SK-N-SH treated with all-trans-retinoic acid at 6 μM for 48 hours (cell line): ENCODE measurements around the gene GUCY1A2.

ENCODE experiments used
- ATAC-seq: fragments of 200-7000 bp; cut with Tn5 transposase; 3 replicates; pipeline ENCODE4 v1.9.1; 2020; ENCODE audit warnings: mild to moderate bottlenecking, moderate library complexity
- ARNTL ChIP-seq: fragments of 450-650 bp; formaldehyde crosslinking; IDR thresholded peaks from 2 replicates; pipeline ENCODE4 v1.5.0; 2020; ENCODE audit warnings: low read depth, mild to moderate bottlenecking, moderate library complexity, borderline replicate concordance
- BACH2 ChIP-seq: fragments of 250-450 bp; sonication (Bioruptor Pico); IDR thresholded peaks from 2 replicates; pipeline ENCODE4 v1.9.0; 2021; ENCODE audit warnings: mild to moderate bottlenecking, borderline replicate concordance
- CSDC2 ChIP-seq: fragments of 250-450 bp; sonication (Bioruptor Pico); IDR thresholded peaks from 2 replicates; pipeline ENCODE4 v1.5.0; 2020; ENCODE audit warnings: mild to moderate bottlenecking, moderate library complexity
- ESRRG ChIP-seq: fragments of 250-450 bp; sonication (Bioruptor Pico); IDR thresholded peaks from 2 replicates; pipeline ENCODE4 v1.6.1; 2021; ENCODE audit warnings: mild to moderate bottlenecking
- GLIS3 ChIP-seq: fragments of 250-450 bp; sonication (Bioruptor Pico); IDR thresholded peaks from 2 replicates; pipeline ENCODE4 v1.5.0; 2020; ENCODE audit warnings: mild to moderate bottlenecking, moderate library complexity
- ISL1 ChIP-seq: fragments of 250-450 bp; sonication (Bioruptor Pico); IDR thresholded peaks from 2 replicates; pipeline ENCODE4 v2.1.2; 2022; ENCODE audit warnings: mild to moderate bottlenecking, moderate library complexity
- OSR1 ChIP-seq: fragments of 250-450 bp; sonication (Bioruptor Pico); IDR thresholded peaks from 2 replicates; pipeline ENCODE4 v1.8.0; 2022; ENCODE audit warnings: moderate library complexity, mild to moderate bottlenecking, inconsistent platforms
- PPARA ChIP-seq: fragments of 250-450 bp; sonication (Bioruptor Pico); IDR thresholded peaks from 2 replicates; pipeline ENCODE4 v1.5.0; 2020; ENCODE audit warnings: mild to moderate bottlenecking, borderline replicate concordance
- RARB ChIP-seq: fragments of 250-450 bp; sonication (Bioruptor Pico); IDR thresholded peaks from 2 replicates; pipeline ENCODE4 v1.8.0; 2021; ENCODE audit warnings: mild to moderate bottlenecking, moderate library complexity
- SNAI2 ChIP-seq: fragments of 250-450 bp; sonication (Bioruptor Pico); IDR thresholded peaks from 2 replicates; pipeline ENCODE4 v1.5.0; 2020; ENCODE audit warnings: mild to moderate bottlenecking, moderate library complexity
- TCF4 ChIP-seq: fragments of 250-450 bp; sonication (Bioruptor Pico); IDR thresholded peaks from 2 replicates; pipeline ENCODE4 v1.8.0; 2021; ENCODE audit warnings: mild to moderate bottlenecking, moderate library complexity, borderline replicate concordance
- TOX ChIP-seq: fragments of 250-450 bp; sonication (Bioruptor Pico); IDR thresholded peaks from 2 replicates; pipeline ENCODE4 v1.8.0; 2021; ENCODE audit warnings: mild to moderate bottlenecking, moderate library complexity, borderline replicate concordance
- TSHZ2 ChIP-seq: fragments of 250-450 bp; sonication (Bioruptor Pico); IDR thresholded peaks from 2 replicates; pipeline ENCODE4 v1.5.0; 2020; ENCODE audit warnings: mild to moderate bottlenecking, moderate library complexity
- ZFP3 ChIP-seq: fragments of 250-450 bp; sonication (Bioruptor Pico); IDR thresholded peaks from 2 replicates; pipeline ENCODE4 v1.5.0; 2020; ENCODE audit warnings: mild to moderate bottlenecking, moderate library complexity
- ZFP30 ChIP-seq: fragments of 450-650 bp; formaldehyde crosslinking; IDR thresholded peaks from 2 replicates; pipeline ENCODE4 v1.5.0; 2022; ENCODE audit warnings: mild to moderate bottlenecking, moderate library complexity
- ZNF565 ChIP-seq: fragments of 450-650 bp; formaldehyde crosslinking; conservative IDR thresholded peaks from 2 replicates; pipeline ENCODE4 v1.5.0; 2020; ENCODE audit warnings: low read depth, mild to moderate bottlenecking, moderate library complexity
- ZNF70 ChIP-seq: fragments of 450-650 bp; formaldehyde crosslinking; IDR thresholded peaks from 2 replicates; pipeline ENCODE4 v1.5.0; 2020; ENCODE audit warnings: mild to moderate bottlenecking, moderate library complexity
- ZNF8 ChIP-seq: fragments of 450-650 bp; formaldehyde crosslinking; IDR thresholded peaks from 2 replicates; pipeline ENCODE4 v1.5.0; 2020; ENCODE audit warnings: mild to moderate bottlenecking, moderate library complexity
- TF ChIP-seq, protein P1 (sequence below): fragments of 250-450 bp; sonication (Bioruptor Pico); IDR thresholded peaks from 2 replicates; pipeline ENCODE4 v1.8.0; 2021; ENCODE audit warnings: low read depth, mild to moderate bottlenecking, moderate library complexity, borderline replicate concordance
- TF ChIP-seq, protein P2 (sequence below): fragments of 250-450 bp; sonication (Bioruptor Pico); IDR thresholded peaks from 2 replicates; pipeline ENCODE4 v1.5.1; 2021; ENCODE audit warnings: mild to moderate bottlenecking, moderate library complexity
- TF ChIP-seq, protein P3 (sequence below): fragments of 250-450 bp; sonication (Bioruptor Pico); IDR thresholded peaks from 2 replicates; pipeline ENCODE4 v1.8.0; 2020; ENCODE audit warnings: mild to moderate bottlenecking, moderate library complexity, borderline replicate concordance

Gene GUCY1A2

DNA sequence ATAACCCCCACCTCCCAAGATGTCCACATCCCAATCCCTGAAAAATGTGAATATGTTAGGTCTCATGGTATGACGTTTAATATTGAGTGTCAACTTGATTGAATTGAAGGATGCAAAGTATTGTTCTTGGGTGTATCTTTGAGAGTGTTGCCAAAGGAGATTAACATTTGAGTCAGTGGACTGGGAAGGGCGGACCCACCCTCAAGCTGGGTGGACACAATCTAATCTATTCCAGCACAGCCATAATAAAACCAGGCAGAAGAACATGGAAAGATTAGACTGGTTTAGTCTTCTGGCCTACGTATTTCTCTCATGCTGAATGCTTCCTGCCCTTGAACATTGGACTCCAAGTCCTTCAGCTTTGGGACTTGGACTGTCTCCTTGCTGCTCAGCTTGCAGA is 315.5 kb downstream of the GUCY1A2 start:
- TF ChIP-seq BACH2 (CRISPR knock-in tag): no peak
- TF ChIP-seq TOX (CRISPR knock-in tag): no peak
- no peak for TF ChIP-seq RARB (CRISPR knock-in tag)
- TF ChIP-seq ESRRG (CRISPR knock-in tag): no peak
- no peak for TF ChIP-seq SNAI2 (CRISPR knock-in tag)
- TF ChIP-seq ISL1 (CRISPR knock-in tag): no peak
- TF ChIP-seq TCF4 (CRISPR knock-in tag): no peak
- TF ChIP-seq ZNF565 (CRISPR knock-in tag): no peak
- no peak for TF ChIP-seq ZFP30
- TF ChIP-seq, protein P1, sequence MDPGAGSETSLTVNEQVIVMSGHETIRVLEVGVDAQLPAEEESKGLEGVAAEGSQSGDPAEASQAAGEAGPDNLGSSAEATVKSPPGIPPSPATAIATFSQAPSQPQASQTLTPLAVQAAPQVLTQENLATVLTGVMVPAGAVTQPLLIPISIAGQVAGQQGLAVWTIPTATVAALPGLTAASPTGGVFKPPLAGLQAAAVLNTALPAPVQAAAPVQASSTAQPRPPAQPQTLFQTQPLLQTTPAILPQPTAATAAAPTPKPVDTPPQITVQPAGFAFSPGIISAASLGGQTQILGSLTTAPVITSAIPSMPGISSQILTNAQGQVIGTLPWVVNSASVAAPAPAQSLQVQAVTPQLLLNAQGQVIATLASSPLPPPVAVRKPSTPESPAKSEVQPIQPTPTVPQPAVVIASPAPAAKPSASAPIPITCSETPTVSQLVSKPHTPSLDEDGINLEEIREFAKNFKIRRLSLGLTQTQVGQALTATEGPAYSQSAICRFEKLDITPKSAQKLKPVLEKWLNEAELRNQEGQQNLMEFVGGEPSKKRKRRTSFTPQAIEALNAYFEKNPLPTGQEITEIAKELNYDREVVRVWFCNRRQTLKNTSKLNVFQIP (CRISPR knock-in tag): no peak
- no peak for TF ChIP-seq ARNTL
- ATAC-seq: no peak

DNA sequence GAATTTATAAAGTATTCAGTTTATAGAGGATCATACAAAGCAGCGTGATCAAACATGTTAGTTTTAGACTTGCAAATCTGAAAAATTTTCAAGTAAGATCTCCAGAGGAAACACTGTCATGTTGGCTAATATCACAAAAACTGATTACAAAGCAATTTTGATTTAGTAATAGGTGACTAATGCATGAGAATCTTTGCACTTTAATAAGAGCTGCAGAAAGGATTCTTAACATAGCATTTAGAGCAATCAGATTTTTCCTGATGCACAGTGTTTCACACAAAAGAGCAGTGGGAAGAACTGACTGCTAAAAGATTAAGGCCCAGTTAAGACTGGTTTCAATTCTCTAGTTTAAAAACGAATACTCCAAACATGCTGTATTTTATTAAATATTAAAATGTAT is 321.2 kb downstream of the GUCY1A2 start:
- ATAC-seq: peak; percentile 79
- TF ChIP-seq TCF4 (CRISPR knock-in tag): no peak
- TF ChIP-seq ISL1 (CRISPR knock-in tag): no peak
- TF ChIP-seq TOX (CRISPR knock-in tag): no peak
- no peak for TF ChIP-seq ESRRG (CRISPR knock-in tag)
- no peak for TF ChIP-seq ZFP3 (CRISPR knock-in tag)
- TF ChIP-seq GLIS3 (CRISPR knock-in tag): no peak
- TF ChIP-seq OSR1: no peak
- TF ChIP-seq SNAI2 (CRISPR knock-in tag): no peak
- TF ChIP-seq TSHZ2 (CRISPR knock-in tag): no peak
- TF ChIP-seq CSDC2 (CRISPR knock-in tag): no peak
- TF ChIP-seq BACH2 (CRISPR knock-in tag): no peak
- TF ChIP-seq, protein P2, sequence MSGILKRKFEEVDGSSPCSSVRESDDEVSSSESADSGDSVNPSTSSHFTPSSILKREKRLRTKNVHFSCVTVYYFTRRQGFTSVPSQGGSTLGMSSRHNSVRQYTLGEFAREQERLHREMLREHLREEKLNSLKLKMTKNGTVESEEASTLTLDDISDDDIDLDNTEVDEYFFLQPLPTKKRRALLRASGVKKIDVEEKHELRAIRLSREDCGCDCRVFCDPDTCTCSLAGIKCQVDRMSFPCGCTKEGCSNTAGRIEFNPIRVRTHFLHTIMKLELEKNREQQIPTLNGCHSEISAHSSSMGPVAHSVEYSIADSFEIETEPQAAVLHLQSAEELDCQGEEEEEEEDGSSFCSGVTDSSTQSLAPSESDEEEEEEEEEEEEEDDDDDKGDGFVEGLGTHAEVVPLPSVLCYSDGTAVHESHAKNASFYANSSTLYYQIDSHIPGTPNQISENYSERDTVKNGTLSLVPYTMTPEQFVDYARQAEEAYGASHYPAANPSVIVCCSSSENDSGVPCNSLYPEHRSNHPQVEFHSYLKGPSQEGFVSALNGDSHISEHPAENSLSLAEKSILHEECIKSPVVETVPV (CRISPR knock-in tag): no peak
- TF ChIP-seq PPARA (CRISPR knock-in tag): no peak
- no peak for TF ChIP-seq ZFP30
- no peak for TF ChIP-seq ZNF565 (CRISPR knock-in tag)
- TF ChIP-seq, protein P1 (CRISPR knock-in tag): no peak
- TF ChIP-seq ZNF8 (CRISPR knock-in tag): no peak

- ATAC-seq: peak; percentile 73
- TF ChIP-seq ESRRG (CRISPR knock-in tag): no peak
- TF ChIP-seq, protein P2 (CRISPR knock-in tag): no peak
- TF ChIP-seq ZNF565 (CRISPR knock-in tag): no peak
- TF ChIP-seq RARB (CRISPR knock-in tag): no peak
- TF ChIP-seq ZFP30: no peak
- TF ChIP-seq, protein P3, sequence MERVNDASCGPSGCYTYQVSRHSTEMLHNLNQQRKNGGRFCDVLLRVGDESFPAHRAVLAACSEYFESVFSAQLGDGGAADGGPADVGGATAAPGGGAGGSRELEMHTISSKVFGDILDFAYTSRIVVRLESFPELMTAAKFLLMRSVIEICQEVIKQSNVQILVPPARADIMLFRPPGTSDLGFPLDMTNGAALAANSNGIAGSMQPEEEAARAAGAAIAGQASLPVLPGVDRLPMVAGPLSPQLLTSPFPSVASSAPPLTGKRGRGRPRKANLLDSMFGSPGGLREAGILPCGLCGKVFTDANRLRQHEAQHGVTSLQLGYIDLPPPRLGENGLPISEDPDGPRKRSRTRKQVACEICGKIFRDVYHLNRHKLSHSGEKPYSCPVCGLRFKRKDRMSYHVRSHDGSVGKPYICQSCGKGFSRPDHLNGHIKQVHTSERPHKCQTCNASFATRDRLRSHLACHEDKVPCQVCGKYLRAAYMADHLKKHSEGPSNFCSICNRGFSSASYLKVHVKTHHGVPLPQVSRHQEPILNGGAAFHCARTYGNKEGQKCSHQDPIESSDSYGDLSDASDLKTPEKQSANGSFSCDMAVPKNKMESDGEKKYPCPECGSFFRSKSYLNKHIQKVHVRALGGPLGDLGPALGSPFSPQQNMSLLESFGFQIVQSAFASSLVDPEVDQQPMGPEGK: no peak
- no peak for TF ChIP-seq BACH2 (CRISPR knock-in tag)
- TF ChIP-seq TCF4 (CRISPR knock-in tag): no peak
- no peak for TF ChIP-seq ZNF8 (CRISPR knock-in tag)
- no peak for TF ChIP-seq ARNTL
- TF ChIP-seq TSHZ2 (CRISPR knock-in tag): no peak
- no peak for TF ChIP-seq CSDC2 (CRISPR knock-in tag)
- no peak for TF ChIP-seq ZFP3 (CRISPR knock-in tag)
- no peak for TF ChIP-seq OSR1
- TF ChIP-seq ZNF70: no peak
- no peak for TF ChIP-seq TOX (CRISPR knock-in tag)
- no peak for TF ChIP-seq GLIS3 (CRISPR knock-in tag)
Observed at GRCh38 chr11:106695506-106695905, 322.8 kb downstream of the GUCY1A2 start.
